DND-41 (cell line): Measurements from ENCODE around the gene OSBP2.

ENCODE experiments used
- ATAC-seq: fragments of 200-7000 bp; cut with Tn5 transposase; 3 replicates; pipeline ENCODE4 v1.9.1; 2021; ENCODE audit warnings: low read depth; ENCODE audit not compliant: insufficient read depth
- DNase-seq: peaks from one replicate; pipeline ENCODE4 v3.0.0-alpha.2; 2020
- H2AFZ ChIP-seq: 2 replicates; pipeline ENCODE4 v1.6.0; 2012; ENCODE audit warnings: low read depth, low read length
- H3K27ac ChIP-seq: 2 replicates; pipeline ENCODE4 v1.5.1; 2012; ENCODE audit warnings: low read length, inconsistent platforms
- H3K27me3 ChIP-seq: fragments of 200-600 bp; sonication (generic); 2 replicates; pipeline ENCODE4 v1.6.0; 2012; ENCODE audit warnings: low read length, mild to moderate bottlenecking, inconsistent platforms; ENCODE audit not compliant: insufficient read depth, poor library complexity
- H3K36me3 ChIP-seq: 2 replicates; pipeline ENCODE4 v1.5.1; 2012; ENCODE audit warnings: low read length, inconsistent platforms; ENCODE audit not compliant: insufficient read depth
- H3K4me1 ChIP-seq: 2 replicates; pipeline ENCODE4 v1.5.1; 2012; ENCODE audit warnings: mild to moderate bottlenecking, low read length; ENCODE audit not compliant: insufficient read depth
- H3K4me2 ChIP-seq: 2 replicates; pipeline ENCODE4 v1.6.0; 2012; ENCODE audit warnings: mild to moderate bottlenecking, moderate library complexity, low read length, inconsistent platforms; ENCODE audit not compliant: insufficient read depth
- H3K4me3 ChIP-seq, 2 experiments: fragments of 200-600 bp in 1 of 2; shearing (Covaris generic) in 1 of 2; 2 replicates each; pipeline ENCODE4 v1.5.1; 2012 to 2016; ENCODE audit warnings: inconsistent platforms in 2 of 2, low read length in 2 of 2, mild to moderate bottlenecking in 2 of 2, low read depth in 1 of 2, moderate library complexity in 1 of 2
- H3K79me2 ChIP-seq: 2 replicates; pipeline ENCODE4 v1.6.0; 2012; ENCODE audit warnings: low read length, inconsistent platforms; ENCODE audit not compliant: insufficient read depth
- H3K9ac ChIP-seq: 2 replicates; pipeline ENCODE4 v1.6.0; 2012; ENCODE audit warnings: low read depth, mild to moderate bottlenecking, inconsistent platforms, low read length, moderate library complexity
- H3K9me3 ChIP-seq: 2 replicates; pipeline ENCODE4 v1.5.1; 2012; ENCODE audit warnings: low read length, moderate library complexity, mild to moderate bottlenecking, inconsistent platforms; ENCODE audit not compliant: insufficient read depth, severe bottlenecking
- H4K20me1 ChIP-seq: 2 replicates; pipeline ENCODE4 v1.6.0; 2012; ENCODE audit warnings: low read length; ENCODE audit not compliant: insufficient read depth
- EZH2 ChIP-seq: IDR thresholded peaks from 3 replicates; pipeline ENCODE4 v1.6.1; 2012; ENCODE audit warnings: borderline replicate concordance, low read depth, mild to moderate bottlenecking, moderate library complexity, low read length, inconsistent platforms; ENCODE audit not compliant: severe bottlenecking
- TF ChIP-seq, protein P1 (sequence below): IDR thresholded peaks from 2 replicates; pipeline ENCODE4 v1.5.1; 2012; ENCODE audit warnings: borderline replicate concordance, low read length, moderate library complexity, mild to moderate bottlenecking; ENCODE audit not compliant: poor library complexity, severe bottlenecking; ENCODE audit errors: extremely low read depth

Gene OSBP2

DNA sequence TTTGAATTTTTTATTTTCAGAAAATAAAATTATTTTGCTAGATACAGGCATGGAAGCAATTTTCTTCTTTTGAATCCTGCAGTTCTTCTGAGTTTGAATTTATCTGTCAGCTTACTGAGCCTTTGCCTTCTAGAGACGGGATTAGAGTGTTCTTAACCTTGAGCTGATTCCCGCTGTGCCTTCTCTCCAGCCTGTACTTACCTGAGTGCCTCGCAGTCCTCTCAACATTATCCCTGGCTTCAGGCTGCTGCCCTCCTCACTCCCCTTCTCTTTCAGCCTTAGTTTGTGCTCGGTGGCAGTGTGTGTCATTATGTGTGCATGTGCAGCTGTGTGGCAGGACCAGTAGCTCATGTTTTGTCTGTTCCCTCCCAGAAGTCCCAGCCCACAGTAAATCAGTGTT is 24.3 kb downstream of the OSBP2 start:
- Histone ChIP-seq H3K36me3 (no peaks in the 10 kb centered on the region), H3K79me2 (no peaks in the 10 kb centered on the region), H3K4me3 (no peak overlapping the region), H3K9ac (no peak overlapping the region), H4K20me1 (no peaks in the 10 kb centered on the region), H3K9me3 (no peaks in the 10 kb centered on the region), H3K27ac (no peak overlapping the region), H3K27me3 (no peaks in the 10 kb centered on the region), H2AFZ (no peak overlapping the region), H3K4me1 (no peaks in the 10 kb centered on the region), H3K4me2 (no peak overlapping the region)
- no peak for TF ChIP-seq EZH2
- TF ChIP-seq, protein P1, sequence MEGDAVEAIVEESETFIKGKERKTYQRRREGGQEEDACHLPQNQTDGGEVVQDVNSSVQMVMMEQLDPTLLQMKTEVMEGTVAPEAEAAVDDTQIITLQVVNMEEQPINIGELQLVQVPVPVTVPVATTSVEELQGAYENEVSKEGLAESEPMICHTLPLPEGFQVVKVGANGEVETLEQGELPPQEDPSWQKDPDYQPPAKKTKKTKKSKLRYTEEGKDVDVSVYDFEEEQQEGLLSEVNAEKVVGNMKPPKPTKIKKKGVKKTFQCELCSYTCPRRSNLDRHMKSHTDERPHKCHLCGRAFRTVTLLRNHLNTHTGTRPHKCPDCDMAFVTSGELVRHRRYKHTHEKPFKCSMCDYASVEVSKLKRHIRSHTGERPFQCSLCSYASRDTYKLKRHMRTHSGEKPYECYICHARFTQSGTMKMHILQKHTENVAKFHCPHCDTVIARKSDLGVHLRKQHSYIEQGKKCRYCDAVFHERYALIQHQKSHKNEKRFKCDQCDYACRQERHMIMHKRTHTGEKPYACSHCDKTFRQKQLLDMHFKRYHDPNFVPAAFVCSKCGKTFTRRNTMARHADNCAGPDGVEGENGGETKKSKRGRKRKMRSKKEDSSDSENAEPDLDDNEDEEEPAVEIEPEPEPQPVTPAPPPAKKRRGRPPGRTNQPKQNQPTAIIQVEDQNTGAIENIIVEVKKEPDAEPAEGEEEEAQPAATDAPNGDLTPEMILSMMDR = no peak
- no peak for ATAC-seq
- DNase-seq = no peak

DNA sequence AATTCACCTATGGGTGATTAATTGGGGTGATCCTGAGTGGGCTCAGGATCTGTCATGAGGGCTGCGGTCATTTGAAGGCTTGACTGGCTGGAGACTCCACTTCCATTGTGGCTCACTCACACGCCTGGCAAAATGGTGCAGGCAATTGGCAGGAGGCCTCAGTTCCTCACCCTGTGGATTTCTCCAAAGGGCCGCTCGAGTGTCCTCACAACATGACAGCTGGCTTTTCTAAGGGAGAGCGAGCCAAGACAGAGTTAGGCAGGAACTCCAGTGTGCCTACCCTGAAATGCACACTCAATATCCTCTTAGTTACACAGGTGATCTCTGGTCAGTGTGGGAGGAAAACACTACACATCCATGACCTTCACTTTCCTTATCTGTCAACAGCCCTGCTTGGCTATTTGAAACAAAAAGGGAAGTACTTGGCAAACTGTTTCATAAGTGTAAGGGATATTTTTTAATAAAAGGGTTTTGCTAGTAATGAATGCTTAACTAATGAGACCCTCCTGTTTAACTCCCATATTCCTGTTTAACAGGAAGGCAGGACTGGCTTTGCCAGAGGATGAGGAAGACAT is 25.7 kb downstream of the OSBP2 start:
- Histone ChIP-seq H3K27me3 (no peaks in the 10 kb centered on the region), H3K4me2 (no peak overlapping the region), H4K20me1 (no peaks in the 10 kb centered on the region), H3K79me2 (no peaks in the 10 kb centered on the region), H3K4me1 (no peaks in the 10 kb centered on the region), H3K4me3 (no peak overlapping the region), H3K36me3 (no peaks in the 10 kb centered on the region), H3K9ac (no peak overlapping the region), H3K9me3 (no peaks in the 10 kb centered on the region), H3K27ac (no peak overlapping the region), H2AFZ (no peak overlapping the region)
- ATAC-seq (no peak), DNase-seq (no peak)
- TF ChIP-seq EZH2 = no peak
- TF ChIP-seq, protein P1 = no peak

DNA sequence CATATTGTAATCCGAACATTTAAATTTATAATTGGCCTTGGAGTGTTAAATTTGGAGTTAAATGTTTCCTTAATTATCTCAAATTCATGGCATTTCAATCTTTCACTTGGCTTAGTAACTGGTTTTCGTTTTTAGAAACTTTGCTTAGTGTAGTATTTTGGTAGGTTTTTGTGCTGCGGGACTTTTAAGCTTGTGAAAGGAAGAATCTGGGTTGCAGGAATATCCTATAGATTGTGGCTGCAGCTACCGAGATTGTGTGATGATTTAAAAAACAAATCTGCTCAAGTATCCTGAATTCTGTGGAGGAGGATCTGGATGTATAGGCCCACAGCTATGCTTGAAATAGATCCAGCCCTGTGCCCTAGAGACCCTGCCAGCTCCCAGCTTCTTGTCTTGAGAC is 27.1 kb downstream of the OSBP2 start:
- no peaks in the 10 kb centered on the region for H3K36me3 ChIP-seq
- H3K4me2 ChIP-seq = no peak overlapping the region
- DNase-seq = no peak
- no peaks in the 10 kb centered on the region for H3K27me3 ChIP-seq
- no peaks in the 10 kb centered on the region for H3K9me3 ChIP-seq
- H3K27ac ChIP-seq = no peak overlapping the region
- H3K79me2 ChIP-seq = no peaks in the 10 kb centered on the region
- no peak overlapping the region for H3K4me3 ChIP-seq
- TF ChIP-seq EZH2 = no peak
- TF ChIP-seq, protein P1 = no peak
- no peak for ATAC-seq
- no peaks in the 10 kb centered on the region for H4K20me1 ChIP-seq
- no peaks in the 10 kb centered on the region for H3K4me1 ChIP-seq
- no peak overlapping the region for H3K9ac ChIP-seq
- no peak overlapping the region for H2AFZ ChIP-seq

DNA sequence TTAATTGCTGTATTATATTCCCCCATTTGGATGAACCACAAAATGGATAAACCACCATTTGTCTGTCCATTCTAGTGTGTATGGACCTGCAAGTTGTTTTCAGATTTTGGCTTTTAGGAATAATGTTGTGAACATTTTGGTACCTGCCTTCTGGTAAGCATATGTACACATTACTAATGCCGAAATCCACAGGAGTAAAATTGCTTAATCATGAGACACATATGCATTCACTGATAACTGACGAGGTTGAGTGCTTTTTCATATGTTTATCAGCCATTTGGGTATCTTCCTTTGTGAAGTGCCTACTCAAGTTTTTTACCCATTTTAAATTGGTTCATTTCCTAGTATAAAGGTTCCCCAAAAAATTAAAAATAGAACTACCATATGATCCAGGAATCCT is 34.2 kb downstream of the OSBP2 start:
- Histone ChIP-seq H3K9me3 (no peaks in the 10 kb centered on the region), H4K20me1 (no peaks in the 10 kb centered on the region), H3K36me3 (no peaks in the 10 kb centered on the region), H3K27ac (no peak overlapping the region), H3K27me3 (no peaks in the 10 kb centered on the region), H3K4me2 (no peak overlapping the region), H3K9ac (no peak overlapping the region), H3K79me2 (no peaks in the 10 kb centered on the region), H3K4me1 (no peaks in the 10 kb centered on the region), H3K4me3 (no peak overlapping the region), H2AFZ (no peak overlapping the region)
- ATAC-seq (no peak), DNase-seq (no peak)
- TF ChIP-seq, protein P1 = no peak
- no peak for TF ChIP-seq EZH2
